ENCODE measurements around the gene NAP1L4. TPM values are rescaled to one million over a fixed set of nuclear protein-coding genes. Genes with fewer than 3 reads are reported as not detected.

NAP1L4 gene
- total RNA-seq, 1 experiment from 2014 or later, result 144 TPM

GRCh38 chr11:2975594-2975993 is 16.5 kb downstream of the NAP1L4 start:
- DNase-seq (ENCODE audit: low read depth, low spot score), result peak; percentile 36
- Histone ChIP-seq H3K27ac (ENCODE audit: low read depth, low read length) (no peak overlapping the region), H3K79me2 (ENCODE audit: insufficient read depth, low read length) (peaks cover 99% of the 10 kb centered on the region), H3K4me3 (replicated peaks in 1 of 2; ENCODE audit: low read depth in 1 of 2, low read length in 2 of 2) (no peak overlapping the region), H3K36me3 (ENCODE audit: control insufficient read depth in 1 of 2, insufficient read depth in 2 of 2, low read length in 2 of 2) (peaks cover 47 to 71% of the 10 kb centered on the region in 2 experiments), H3K4me1 (ENCODE audit: control insufficient read depth in 1 of 2, insufficient read depth in 2 of 2, low read length in 2 of 2) (no peaks in the 10 kb centered on the region), H3K9me3 (ENCODE audit: control insufficient read depth in 1 of 2, insufficient read depth in 1 of 2, low read depth in 1 of 2, low read length in 2 of 2) (no peaks in the 10 kb centered on the region), H3K9ac (ENCODE audit: low read length) (no peak overlapping the region), H2AFZ (ENCODE audit: low read depth, low read length, poor library complexity, severe bottlenecking) (no peak overlapping the region), H3K9me2 (ENCODE audit: insufficient read depth) (no peaks in the 10 kb centered on the region), H3K27me3 (ENCODE audit: insufficient read depth, low read length) (no peaks in the 10 kb centered on the region), H3K4me2 (ENCODE audit: low read length) (no peak overlapping the region), H4K20me1 (ENCODE audit: insufficient read depth) (peaks cover 29% of the 10 kb centered on the region)
- RAD21 ChIA-PET (ENCODE audit: low non-redundant PET in 1 of 2, low total read pairs in 2 of 2, uncharacterized antibody in 2 of 2, unreplicated experiment in 2 of 2), result no interaction called here
- no TSS peak for BruUV-seq (replicated peaks)
- POLR2A ChIA-PET, result no interaction called here
- intact Hi-C loops (cut with micrococcal nuclease), result loop anchor here (2.0 kb wide), 2 partner anchors 115 to 241 kb away; no protein-coding TSS in a partner anchor
- peak; percentile 96 for ATAC-seq
- TF ChIP-seq SRF (IDR thresholded peaks at IDR 0.05; ENCODE audit: low read depth) (no peak), RAD21 (IDR thresholded peaks at IDR 0.05; ENCODE audit: low read depth) (peak; percentile 51), CTCF (IDR thresholded peaks at IDR 0.05 in 2 of 3, conservative IDR thresholded peaks at IDR 0.05 in 1 of 3; ENCODE audit: borderline replicate concordance in 1 of 3, insufficient read depth in 1 of 3, low read depth in 2 of 3, low read length in 2 of 3) (peak; percentile 55 to 62 (median 59))
- CTCF ChIA-PET, result interaction anchor here (0.8 to 1.9 kb wide), 4 partner anchors 22 to 116 kb away, joined by 3 to 5 read pairs (median 4); no protein-coding TSS in a partner anchor

GRCh38 chr11:2974272-2974671 is 17.9 kb downstream of the NAP1L4 start:
- DNase-seq (ENCODE audit: low read depth, low spot score) (no peak), ATAC-seq (no peak)
- ChIA-PET CTCF (interaction anchor here (1.8 to 1.9 kb wide), 2 partner anchors 24 to 118 kb away, joined by 4 to 5 read pairs; no protein-coding TSS in a partner anchor), RAD21 (ENCODE audit: low non-redundant PET in 1 of 2, low total read pairs in 2 of 2, uncharacterized antibody in 2 of 2, unreplicated experiment in 2 of 2) (no interaction called here), POLR2A (no interaction called here)
- Histone ChIP-seq H3K4me1 (ENCODE audit: control insufficient read depth in 1 of 2, insufficient read depth in 2 of 2, low read length in 2 of 2) (no peaks in the 10 kb centered on the region), H4K20me1 (ENCODE audit: insufficient read depth) (peaks cover 28% of the 10 kb centered on the region), H3K9me2 (ENCODE audit: insufficient read depth) (no peaks in the 10 kb centered on the region), H3K4me2 (ENCODE audit: low read length) (no peak overlapping the region), H3K9ac (ENCODE audit: low read length) (no peak overlapping the region), H3K79me2 (ENCODE audit: insufficient read depth, low read length) (peaks cover 99% of the 10 kb centered on the region), H3K36me3 (ENCODE audit: control insufficient read depth in 1 of 2, insufficient read depth in 2 of 2, low read length in 2 of 2) (peaks cover 58 to 85% of the 10 kb centered on the region in 2 experiments), H3K9me3 (ENCODE audit: control insufficient read depth in 1 of 2, insufficient read depth in 1 of 2, low read depth in 1 of 2, low read length in 2 of 2) (no peaks in the 10 kb centered on the region), H2AFZ (ENCODE audit: low read depth, low read length, poor library complexity, severe bottlenecking) (no peak overlapping the region), H3K27me3 (ENCODE audit: insufficient read depth, low read length) (no peaks in the 10 kb centered on the region), H3K27ac (ENCODE audit: low read depth, low read length) (no peak overlapping the region), H3K4me3 (replicated peaks in 1 of 2; ENCODE audit: low read depth in 1 of 2, low read length in 2 of 2) (no peak overlapping the region)
- TF ChIP-seq CEBPB (IDR thresholded peaks at IDR 0.05; ENCODE audit: low read depth) (no peak), POLR2A (IDR thresholded peaks at IDR 0.05; ENCODE audit: borderline replicate concordance, extremely low read depth, insufficient read depth, insufficient read length) (no peak), YY1 (IDR thresholded peaks at IDR 0.05; ENCODE audit: extremely low read depth, insufficient replicate concordance, low read depth, low read length) (no peak)
- intact Hi-C loops (cut with micrococcal nuclease), result loop anchor here (2.0 kb wide), 2 partner anchors 117 to 243 kb away; no protein-coding TSS in a partner anchor
- no TSS peak for BruUV-seq (replicated peaks)

All from HCT116 (cell line).